GM19468 (cell line): Measurements from ENCODE around the gene PI4KA.
"Not testable (repeated sequence)": the region's sequence is repeated elsewhere in the genome, so short reads cannot be mapped to it uniquely, and the experiment has no call there.

Experiments used
- ATAC-seq: cut with Tn5 transposase; IDR thresholded peaks from one replicate; pipeline ENCODE4 v1.9.1; 2021; ENCODE audit warnings: mild to moderate bottlenecking, moderate library complexity, moderate number of reproducible peaks; ENCODE audit not compliant: unreplicated experiment; ENCODE audit errors: extremely low read depth

PI4KA gene

DNA sequence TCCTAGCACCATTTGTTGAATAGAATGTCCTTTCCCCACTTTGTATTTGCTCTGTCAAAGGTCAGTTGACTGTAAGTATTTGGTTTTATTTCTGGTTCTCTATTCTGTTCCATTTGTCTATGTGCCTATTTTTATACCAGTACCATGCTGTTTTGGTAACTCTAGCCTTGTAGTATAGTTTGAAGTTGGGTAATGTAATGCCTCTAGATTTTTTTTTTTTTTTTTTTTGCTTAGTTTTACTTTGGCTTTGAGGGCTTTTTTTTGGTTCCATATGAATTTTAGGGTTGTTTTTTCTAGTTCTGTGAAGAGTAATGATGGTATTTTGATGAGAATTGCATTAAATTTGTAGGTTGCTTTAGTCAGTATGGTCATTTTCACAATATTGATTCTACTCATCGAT is 183.0 kb downstream of the PI4KA start:
- not testable (repeated sequence) for ATAC-seq

DNA sequence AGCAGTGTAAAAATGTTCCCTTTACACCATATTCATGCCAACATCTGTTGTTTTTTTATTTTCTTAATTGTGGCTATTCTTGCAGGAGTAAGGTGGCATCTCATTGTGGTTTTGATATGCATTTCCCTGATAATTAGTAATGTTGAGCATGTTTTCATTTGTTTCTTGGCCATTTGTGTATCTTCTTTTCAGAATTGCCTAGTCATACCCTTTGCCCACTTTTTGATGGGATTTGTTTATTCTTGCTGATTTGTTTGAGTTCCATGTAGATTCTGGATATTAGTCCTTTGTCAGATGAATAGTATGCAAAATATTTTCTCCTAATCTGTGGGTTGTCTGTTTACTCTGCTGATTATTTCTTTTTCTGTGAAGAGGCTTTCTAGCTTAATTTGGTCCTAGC is 183.6 kb downstream of the PI4KA start:
- no peak for ATAC-seq

DNA sequence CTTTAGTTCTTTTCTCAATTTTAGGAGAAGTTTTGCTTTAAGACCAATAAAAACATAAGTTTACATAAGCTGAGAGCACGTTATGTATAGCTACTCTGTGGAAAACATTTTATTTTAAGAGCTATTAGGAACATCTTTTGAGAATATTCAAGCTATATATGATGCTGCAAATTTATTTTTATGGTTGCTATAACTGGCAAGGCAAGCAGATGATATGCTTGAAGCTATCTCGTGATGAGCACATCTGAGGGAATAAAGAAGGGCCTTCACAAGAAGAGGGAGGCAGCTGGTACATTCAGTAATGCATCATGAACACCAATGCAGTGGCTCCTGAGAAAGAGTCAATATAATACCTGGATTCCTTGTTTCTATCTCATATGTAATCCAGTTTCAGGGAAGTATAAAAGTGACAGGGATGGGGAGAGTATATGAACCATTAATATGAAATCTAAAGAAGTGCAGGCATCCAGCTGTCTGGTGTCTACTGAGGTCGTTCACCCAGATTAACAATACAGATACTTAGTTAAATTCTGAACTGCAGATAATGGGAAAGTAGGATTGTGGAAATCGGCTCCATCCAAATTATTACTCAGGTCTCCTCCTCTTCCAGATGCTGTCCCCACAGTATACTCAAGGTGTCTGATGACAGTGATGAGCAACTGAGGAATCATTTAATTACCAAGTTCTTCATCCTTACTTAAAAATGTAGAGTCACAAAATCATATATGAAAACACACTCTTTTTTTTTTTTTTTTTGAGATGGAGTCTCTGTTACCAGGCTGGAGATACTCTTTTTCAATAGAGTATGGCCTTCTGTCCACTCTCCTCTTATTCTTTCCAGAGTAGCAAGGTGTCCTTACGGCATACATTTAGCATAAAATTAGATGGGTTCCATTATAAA is 185.1 kb downstream of the PI4KA start:
- ATAC-seq: no peak

DNA sequence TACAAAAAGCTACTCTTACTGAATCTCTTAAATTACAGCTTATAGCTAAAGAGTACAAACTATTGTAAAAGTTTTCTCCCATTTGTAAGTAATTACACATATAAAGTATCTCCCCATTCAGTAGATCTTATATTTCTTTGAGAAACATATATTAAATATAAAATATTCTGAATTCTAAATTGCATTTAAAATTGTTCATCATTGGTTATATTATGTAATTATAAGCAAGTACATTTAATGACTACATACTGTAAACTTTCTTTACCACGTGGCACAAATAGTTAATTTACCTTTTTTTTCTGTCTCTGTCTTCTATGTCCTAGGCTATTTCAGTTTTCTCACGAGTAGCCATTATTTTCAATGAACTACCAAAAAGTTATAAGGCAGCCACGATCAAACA is 185.9 kb downstream of the PI4KA start:
- no peak for ATAC-seq

DNA sequence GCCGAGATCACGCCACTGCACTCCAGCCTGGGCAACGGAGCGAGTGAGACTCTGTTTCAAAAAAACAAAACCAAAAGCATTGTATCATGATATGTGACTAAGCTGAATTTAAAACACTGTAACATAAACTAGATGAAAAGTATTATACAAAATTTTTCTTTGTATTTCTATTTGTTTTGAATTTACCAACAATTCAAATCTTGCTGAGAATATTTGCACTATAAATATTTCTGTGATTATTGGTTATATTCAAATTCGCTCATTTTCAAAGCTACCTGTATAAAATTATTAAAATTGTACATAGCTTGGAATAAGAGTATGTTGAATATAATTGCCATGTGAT is 186.6 kb downstream of the PI4KA start:
- no peak for ATAC-seq

DNA sequence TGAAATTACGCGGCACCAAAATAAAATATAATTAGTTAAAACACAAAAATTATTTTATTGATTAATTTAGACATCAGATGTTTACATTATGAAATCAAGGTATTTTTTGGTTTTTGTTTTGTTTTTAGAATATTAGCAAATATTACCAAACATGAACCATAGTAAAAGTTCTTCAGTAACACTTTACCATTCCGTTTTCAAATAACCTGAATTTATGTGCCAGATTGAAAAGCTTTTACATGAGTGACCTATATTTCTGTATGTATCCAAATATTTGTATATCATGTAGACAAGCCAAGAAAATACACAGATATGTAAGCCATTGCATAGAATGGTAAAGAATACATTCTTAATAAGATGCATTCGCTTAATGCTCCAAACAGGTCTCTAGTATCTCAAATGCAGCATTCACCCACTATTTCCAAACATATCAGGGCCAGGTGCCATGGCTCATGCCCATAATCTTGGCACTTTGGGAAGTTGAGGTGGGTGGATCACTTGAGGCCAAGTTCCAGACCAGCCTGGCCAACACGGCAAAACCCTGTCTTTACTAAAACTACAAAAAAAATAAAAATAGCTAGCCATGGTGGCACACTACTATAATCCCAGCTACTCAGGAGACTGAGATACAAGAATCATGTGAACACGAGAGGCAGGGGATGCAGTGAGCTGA is 187.1 kb downstream of the PI4KA start:
- ATAC-seq: no peak

DNA sequence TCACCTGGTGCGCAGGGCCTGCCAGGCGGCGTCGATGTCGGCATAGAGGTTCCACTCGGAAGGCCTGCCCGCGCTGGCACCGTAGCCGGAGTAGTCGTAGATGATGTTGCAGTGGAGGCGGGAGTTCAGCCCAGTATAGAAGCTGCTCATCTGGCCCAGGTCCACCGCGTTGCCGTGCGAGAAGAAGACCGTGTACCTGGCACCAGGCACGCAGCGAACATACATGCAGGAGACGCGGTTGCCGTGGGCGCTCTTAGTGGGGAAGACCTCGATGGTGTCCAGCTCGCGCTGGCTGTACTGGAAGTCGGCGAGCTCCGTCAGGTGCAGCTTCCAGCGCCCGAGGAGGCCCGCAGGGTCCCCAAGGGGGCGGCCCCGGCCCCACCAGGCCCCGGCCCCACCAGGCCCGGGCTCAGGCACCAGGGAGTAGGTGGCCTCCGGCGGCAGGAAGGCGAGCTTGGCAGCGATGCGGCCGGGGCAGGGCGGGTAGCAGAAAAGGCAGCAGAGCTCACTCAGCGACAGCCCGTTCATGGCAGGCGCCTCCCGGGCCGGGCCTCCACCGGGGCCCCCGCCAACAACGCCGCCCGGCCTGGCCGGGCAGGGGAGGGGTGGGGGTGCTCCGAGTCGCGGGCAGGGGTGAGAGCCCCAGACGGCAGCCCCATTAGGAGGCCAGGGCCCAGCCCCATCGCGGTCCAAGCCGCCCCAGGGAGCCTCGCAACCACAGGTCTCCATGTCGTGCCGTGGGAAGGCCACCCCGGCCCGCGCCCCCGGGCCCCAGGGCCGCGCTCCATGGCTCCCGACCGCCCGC is 188.0 kb downstream of the PI4KA start:
- ATAC-seq: not testable (repeated sequence)

DNA sequence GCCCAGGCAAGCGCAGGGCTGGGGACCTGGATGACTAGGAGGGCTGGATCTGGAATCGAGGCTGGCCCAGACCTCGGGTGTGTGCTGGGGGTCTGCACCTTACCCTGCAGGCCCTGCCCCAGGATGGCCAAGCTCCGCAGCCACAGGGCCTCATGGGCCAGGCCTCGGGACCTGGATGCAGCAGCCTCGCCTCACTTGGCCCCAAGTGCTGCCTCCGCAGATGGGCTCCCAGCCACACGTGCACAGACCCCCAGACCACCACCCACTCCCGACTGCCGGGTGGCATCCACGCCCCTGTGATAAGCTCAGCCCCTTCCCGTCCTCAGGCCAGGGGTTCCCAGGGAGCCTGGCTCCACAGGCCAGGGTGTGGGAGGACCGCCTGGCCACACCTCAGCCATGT is 188.7 kb downstream of the PI4KA start:
- ATAC-seq: not testable (repeated sequence)

DNA sequence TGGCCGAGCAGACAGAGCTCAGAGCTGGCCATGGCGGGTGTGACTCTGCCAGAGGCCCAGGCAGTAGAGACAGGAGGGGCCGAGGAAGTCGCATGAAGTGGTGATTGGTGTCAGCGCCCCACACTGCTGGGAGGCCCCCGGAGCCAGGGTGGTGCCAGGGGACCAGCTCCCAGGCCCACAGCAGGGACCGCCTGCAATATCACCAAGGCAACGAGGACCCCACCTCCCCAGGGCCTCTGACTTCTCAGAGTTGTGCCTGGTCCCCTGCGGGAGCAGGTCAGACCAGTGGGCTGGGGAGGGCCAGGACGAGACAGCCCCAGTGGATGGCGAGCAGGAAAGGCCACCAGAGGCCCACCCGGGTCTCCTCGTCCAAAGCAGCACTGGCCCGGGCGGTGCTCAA is 189.1 kb downstream of the PI4KA start:
- not testable (repeated sequence) for ATAC-seq

DNA sequence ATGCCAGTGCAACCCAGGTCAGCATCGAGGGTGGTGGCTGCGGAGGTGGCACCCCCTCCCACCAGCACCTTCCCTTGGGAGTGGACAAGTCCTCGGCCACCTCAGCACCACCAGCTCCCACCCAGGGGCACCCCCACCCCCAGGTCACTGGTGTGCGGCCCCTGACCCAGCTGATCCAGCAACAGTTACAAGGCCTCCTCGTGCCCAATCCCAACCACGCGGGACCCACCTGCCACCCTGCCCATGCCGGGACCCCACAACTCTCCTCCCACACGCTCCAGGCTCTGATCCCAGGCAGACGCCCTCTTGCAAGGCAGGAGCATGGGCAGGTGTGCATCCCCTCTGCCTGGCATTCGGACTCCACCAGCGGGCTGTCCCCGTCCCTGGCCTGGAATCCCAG is 189.8 kb downstream of the PI4KA start:
- ATAC-seq: not testable (repeated sequence)

DNA sequence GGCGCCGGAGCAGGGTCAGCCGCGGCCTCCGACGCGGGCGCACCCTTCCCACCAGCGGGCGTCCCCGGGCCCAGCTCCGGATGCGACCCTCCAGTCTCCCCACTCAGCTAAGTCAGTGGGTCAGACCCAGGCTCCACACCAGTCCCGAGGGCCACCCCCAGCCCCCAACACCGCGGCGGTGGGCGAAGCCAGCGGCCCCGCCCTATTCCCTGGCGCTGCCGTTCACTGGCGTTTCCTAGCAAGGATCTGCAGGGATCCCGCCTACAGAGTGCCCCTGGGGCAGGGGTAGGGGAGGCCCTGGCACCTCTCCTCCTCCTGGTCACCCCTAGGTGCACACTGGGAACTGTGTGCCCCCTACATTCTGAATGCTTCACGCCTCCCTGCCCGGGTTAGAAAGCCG is 190.4 kb downstream of the PI4KA start:
- not testable (repeated sequence) for ATAC-seq

DNA sequence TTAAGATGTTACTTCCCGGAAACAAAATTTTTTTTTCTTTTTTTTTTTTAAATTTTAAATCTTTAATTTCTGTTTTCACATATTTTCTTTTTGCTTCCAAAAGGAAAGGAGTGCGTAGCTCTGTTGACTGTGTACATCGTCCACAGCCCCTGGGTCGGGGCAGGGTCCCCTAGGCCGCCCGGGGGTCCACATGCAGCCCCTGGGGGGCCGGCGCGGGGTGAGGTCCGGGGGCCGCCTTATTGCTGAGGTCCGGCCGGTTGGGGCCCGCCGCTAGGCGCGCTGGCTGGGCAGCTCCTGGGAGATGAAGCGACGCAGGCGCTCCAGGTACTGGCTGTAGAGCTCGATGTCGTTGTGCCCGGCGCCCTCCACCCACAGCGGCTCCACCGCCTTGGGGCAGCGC is 191.1 kb downstream of the PI4KA start:
- ATAC-seq: not testable (repeated sequence)

DNA sequence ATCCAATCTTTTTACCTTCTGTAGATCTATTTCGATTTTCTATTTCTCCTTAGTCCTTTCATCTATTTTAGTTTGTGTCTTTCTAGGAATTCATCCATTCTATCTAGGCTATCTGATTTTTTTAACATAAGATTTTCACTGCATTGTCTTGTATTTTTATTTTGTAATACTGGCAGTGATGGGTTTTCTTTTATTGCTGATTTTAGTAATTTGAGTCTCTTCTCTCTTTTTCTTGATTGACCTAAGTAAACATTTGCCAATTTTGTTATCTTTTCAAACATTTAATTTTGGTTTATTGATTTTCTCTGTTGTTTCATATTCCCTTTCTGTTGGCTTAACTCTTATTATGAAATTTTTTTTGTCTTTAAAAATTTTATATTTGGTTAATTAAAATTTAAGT is 192.1 kb downstream of the PI4KA start:
- no peak for ATAC-seq

DNA sequence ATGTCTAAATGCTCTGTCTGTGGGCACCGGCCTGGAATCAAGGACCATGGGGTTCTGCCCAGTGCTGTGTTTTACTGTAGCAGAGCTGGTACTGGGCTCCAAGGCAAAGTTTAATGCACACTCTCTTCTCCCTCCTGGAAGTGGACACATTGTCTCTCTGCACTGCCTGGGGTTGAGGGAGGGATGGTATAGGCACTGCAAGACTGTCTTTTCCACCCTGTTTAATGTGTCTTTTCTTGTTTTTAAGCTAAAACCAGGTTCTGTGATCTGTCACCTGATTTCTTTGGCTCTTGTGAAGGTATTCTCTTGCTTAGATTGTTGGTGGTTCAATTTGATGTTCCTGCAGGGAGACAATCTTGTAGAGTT is 194.0 kb downstream of the PI4KA start:
- no peak for ATAC-seq

DNA sequence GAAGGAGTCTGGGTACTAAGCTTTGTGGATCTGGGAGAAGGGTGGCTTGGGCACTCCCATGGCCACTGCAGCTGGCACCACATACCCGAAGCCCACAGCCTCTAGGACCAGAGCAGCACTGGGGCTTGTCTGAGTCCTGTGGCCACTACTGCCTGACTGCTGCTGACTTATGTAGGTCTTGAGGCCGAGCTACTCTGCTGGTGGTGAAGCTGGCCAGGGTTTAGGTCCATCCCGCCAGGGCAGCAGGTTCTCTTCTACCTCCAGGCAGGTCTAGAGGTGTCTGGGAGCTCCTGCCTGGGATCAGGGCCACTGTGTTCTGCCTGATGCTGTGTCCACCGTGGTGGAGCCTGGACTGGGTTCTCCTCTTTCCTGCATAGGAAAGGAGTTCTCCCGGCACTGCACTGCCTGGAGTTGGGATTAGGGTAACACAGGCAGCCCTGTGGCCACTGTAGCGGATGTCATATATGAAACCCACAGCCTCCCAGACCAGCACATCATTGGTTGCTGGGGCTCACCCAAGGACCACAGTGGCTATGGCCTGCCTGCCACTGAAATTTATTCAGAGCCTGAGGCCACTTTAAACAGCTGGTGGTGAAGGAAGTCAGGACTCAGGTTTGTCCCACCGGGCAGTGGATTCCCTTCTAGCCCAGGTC is 194.5 kb downstream of the PI4KA start:
- no peak for ATAC-seq

DNA sequence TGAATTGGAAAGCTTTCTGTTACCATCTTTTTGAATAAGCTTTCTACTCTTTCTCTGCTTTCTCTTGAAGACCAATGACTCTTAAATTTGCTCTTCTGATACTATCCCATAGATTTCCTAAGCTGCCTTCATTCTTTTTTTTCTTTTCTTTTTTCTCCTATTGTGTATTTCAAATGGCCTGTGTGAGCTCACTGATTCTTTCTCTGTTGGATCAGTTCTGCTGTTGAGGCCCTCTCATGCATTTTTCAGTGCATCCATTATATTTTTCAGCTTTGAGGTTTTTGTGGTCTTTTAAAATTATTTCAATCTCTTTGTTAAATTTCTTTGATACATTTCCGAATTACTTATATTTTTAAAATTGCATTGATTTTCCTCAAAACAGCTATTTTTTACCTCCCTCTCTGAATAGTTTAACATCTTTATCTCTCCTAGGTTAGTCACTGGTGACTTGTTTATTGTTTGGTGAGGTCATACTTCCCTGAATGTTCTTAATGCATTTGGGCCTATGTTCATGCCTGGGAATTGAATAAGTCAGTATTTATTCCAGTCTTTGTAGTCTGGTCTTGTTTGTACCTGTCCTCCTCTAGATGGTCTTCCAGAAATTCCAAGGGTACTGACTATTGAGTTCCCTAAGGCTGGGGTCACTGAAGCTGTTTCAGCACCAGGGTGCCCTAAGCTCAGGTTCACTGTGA is 195.3 kb downstream of the PI4KA start:
- ATAC-seq: no peak

DNA sequence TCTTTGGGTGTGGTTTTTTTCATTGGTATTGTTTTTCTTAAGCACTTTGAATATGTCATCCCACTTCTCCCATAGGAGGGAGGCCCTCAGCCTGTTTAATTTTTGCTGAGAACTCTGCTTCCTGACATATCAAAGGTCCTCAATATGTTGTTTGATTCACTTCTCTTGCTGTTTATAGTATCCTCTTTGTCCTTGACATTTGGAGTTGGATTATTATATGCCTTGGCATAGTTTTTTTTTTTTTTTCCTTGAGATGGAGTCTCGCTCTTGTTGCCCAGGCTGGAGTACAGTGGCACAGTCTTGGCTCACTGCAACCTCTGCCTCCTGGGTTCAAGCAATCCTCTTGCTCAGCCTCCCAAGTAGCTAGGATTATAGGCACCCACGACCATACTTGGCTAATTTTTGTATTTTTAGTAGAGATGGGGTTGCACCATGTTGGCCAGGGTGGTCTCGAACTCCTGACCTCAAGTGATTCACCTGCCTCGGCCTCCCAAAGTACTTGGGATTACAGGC is 196.0 kb downstream of the PI4KA start:
- ATAC-seq: not testable (repeated sequence)

DNA sequence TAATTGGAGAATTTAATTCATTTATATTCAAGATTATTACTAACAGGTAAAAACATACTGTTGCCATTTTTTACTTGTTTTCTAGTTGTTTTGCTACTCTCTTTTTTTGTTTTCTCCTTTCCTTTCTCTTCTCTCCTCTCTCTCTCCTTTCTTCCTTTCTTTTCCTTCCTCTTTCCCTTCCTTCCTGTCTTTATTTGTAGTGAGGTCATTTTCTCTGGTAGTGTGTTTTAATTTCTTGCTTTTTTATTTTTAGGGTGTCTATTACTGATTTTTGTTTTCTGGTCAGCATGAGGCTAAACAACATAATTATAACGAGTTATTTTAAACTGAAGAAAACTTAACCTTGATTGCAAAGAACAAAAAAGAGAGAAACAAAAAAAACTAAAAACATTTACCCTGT is 197.1 kb downstream of the PI4KA start:
- ATAC-seq: no peak

DNA sequence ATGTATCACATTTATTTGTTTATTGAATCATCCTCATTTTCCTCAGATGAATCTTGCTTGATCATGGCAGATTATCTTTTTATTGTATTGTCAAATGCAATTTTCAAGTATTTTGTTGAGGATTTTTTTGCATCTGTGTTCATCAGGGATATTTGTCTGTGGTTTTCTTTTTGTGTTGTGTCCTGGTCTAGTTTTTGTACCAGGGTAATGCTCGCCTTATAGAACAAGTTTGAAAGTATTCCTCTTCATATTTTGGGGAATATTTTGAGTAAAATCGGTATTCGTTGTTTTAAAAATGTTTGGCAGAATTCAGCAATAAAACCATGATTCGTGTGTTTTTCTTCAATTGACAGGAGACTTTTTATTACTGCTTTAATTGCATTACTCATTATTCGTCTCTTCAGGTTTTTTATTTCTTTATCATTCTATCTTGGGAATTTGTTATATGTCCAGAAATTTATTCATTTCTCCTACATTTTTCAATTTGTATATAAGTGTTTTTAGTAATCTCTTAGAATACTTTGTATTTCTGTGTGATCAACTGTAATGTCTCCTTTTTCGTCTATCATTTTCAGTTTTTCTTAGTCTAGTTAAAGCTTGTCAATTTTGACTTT is 198.1 kb downstream of the PI4KA start:
- ATAC-seq: no peak
